Adrenal gland (tissue), 12 donors: ENCODE results near the gene CFAP97. TPM values are rescaled to one million over a fixed set of nuclear protein-coding genes. Genes with fewer than 3 reads are reported as not detected.

Experiments used
- DNase-seq, 7 donors: peaks; one replicate each; pipeline ENCODE4 v3.0.0-alpha.2; 2019 to 2020
- H3K27ac ChIP-seq, 5 donors: fragments of 200-600 bp; sonication (generic) in 4 of 5; 1 replicate in 3 of 5; 2 replicates in 2 of 5; pipeline versions ENCODE4 v1.5.1 to v1.8.0; 2016 to 2020; ENCODE audit warnings: mild to moderate bottlenecking in 1 of 5
- H3K27me3 ChIP-seq: fragments of 200-600 bp; 2 replicates; pipeline ENCODE4 v1.8.0; 2021
- H3K36me3 ChIP-seq, 2 donors: fragments of 200-600 bp; replicated peaks in 1 of 2; 1 replicate in 1 of 2; 2 replicates in 1 of 2; pipeline versions ENCODE4 v1.5.1 to v1.8.0; 2018 to 2022
- H3K4me1 ChIP-seq, 2 donors: fragments of 200-600 bp; replicated peaks in 1 of 2; 1 replicate in 1 of 2; 2 replicates in 1 of 2; pipeline versions ENCODE4 v1.5.1 to v1.8.0; 2018 to 2021
- H3K4me3 ChIP-seq, 4 donors: fragments of 200-600 bp; sonication (generic) in 3 of 4; one replicate each; pipeline ENCODE4 v1.5.1; 2016 to 2018
- H3K9me3 ChIP-seq, 3 donors: fragments of 200-600 bp; sonication (generic) in 1 of 3; replicated peaks in 1 of 3; 1 replicate in 2 of 3; 2 replicates in 1 of 3; pipeline versions ENCODE4 v1.5.1 to v1.8.0; 2016 to 2021
- CTCF ChIP-seq, 6 experiments: fragments of 450-650 bp in 4 of 6; fragments of 200-600 bp in 2 of 6; sonication (generic) in 1 of 6; IDR thresholded peaks; 1 replicate in 5 of 6; 2 replicates in 1 of 6; pipeline versions ENCODE4 v1.5.1 to v1.8.0; 2016 to 2021; ENCODE audit warnings: antibody characterized with exemption in 6 of 6, mild to moderate bottlenecking in 2 of 6, moderate library complexity in 1 of 6
- POLR2A ChIP-seq, 2 donors: fragments of 450-650 bp; IDR thresholded peaks; one replicate each; pipeline ENCODE4 v1.6.1; 2017; ENCODE audit warnings: antibody characterized with exemption in 2 of 2, mild to moderate bottlenecking in 2 of 2, moderate library complexity in 1 of 2
- WGBS, 4 donors: extraction: QIAGEN DNeasy Blood & Tissue Kit in 2 of 4; methylation state at CpG; one replicate each; pipeline versions ENCODE4 v1.1.5 to v1.1.7; 2013 to 2017; 5-methylcytosine and 5-hydroxymethylcytosine counted together
- intact Hi-C, 2 donors: fragments of 100-400 bp; cut with DNase I; formaldehyde crosslinking; loops; one replicate each; pipeline versions ENCODE4 v1.14.1 to v1.15.0; 2022 to 2023
- polyA plus RNA-seq, 3 donors: library from polyadenylated mRNA; stranded (reverse); fragments of 200-250 nt in 2 of 3; fragments of 350-450 nt in 1 of 3; fragmentation: Illumina TruSeq in 1 of 3; extraction: RNeasy Lipid Tissue Mini Kit (QIAGEN cat#74804) in 1 of 3; gene quantifications; one replicate each; pipeline ENCODE4 v1.2.3, GENCODE V29; 2013 to 2014
- total RNA-seq, 9 donors: library from RNA; depleted of rRNA in 4 of 9; stranded (reverse); fragments of >200 nt in 4 of 9; fragments of 120-200 nt in 1 of 9; fragmentation: NEBNext Ultra II Directional in 1 of 9; extraction: Animal tissue kit (Norgen Biotek cat#: 25700) in 1 of 9; gene quantifications; one replicate each; pipeline versions ENCODE4 v1.1.0 to v1.2.4, GENCODE V29; 2013 to 2023
- donor health status: healthy with polysubstance abuse.
- donor health status: Bipolar disorder and iron deficiency.
- donor health status: DM: yes; HTN: yes; CAD: no.
- donor health status: DM: no; HTN: no; CAD: no.
- donor health status: DM: no; HTN: no; CAD: no.
- donor health status: DM: yes; HTN: yes; CAD: no.

CFAP97 gene
- total and polyA plus RNA-seq, 12 donors: 3.9 to 33.3 (median 25.4) TPM

GRCh38 chr4:185218312-185218711, 14.5 kb upstream of the CFAP97 start:
- no peaks in the 10 kb centered on the region for H3K9me3 ChIP-seq
- intact Hi-C loops: no loop called here
- no peak overlapping the region for H3K4me3 ChIP-seq
- H3K36me3 ChIP-seq: no peaks in the 10 kb centered on the region
- 96 to 100% (median 97%) methylated on average over 2 of the region's 2 CpGs for WGBS, 4 donors
- DNase-seq: no peak
- no peaks in the 10 kb centered on the region for H3K27me3 ChIP-seq
- no peak overlapping the region for H3K27ac ChIP-seq
- no peak for TF ChIP-seq POLR2A (IDR thresholded peaks at IDR 0.05)
- TF ChIP-seq CTCF (IDR thresholded peaks at IDR 0.05): no peak
- H3K4me1 ChIP-seq: peaks cover 0 to 15% of the 10 kb centered on the region in 2 donors

- intact Hi-C loops: no loop called here
Observed at GRCh38 chr4:185217408-185217975, 13.7 kb upstream of the CFAP97 start.

GRCh38 chr4:185215261-185215660, 11.5 kb upstream of the CFAP97 start:
- intact Hi-C loops: no loop called here
- DNase-seq: no peak
- no peak for TF ChIP-seq CTCF (IDR thresholded peaks at IDR 0.05)
- TF ChIP-seq POLR2A (IDR thresholded peaks at IDR 0.05): no peak
- 83 to 97% (median 85%) methylated on average over 2 of the region's 2 CpGs for WGBS, 4 donors
- Histone ChIP-seq H3K27me3 (no peaks in the 10 kb centered on the region), H3K4me1 (peaks cover 5 to 28% of the 10 kb centered on the region in 2 donors), H3K27ac (no peak overlapping the region), H3K9me3 (no peaks in the 10 kb centered on the region), H3K36me3 (no peaks in the 10 kb centered on the region), H3K4me3 (no peak overlapping the region)

More at GRCh38 chr4:185217408-185217975, 13.7 kb upstream of the CFAP97 start:
- Histone ChIP-seq H3K4me3 (no peak overlapping the region), H3K27ac (no peak overlapping the region), H3K36me3 (no peaks in the 10 kb centered on the region), H3K4me1 (peaks cover 0 to 15% of the 10 kb centered on the region in 2 donors), H3K9me3 (no peaks in the 10 kb centered on the region), H3K27me3 (no peaks in the 10 kb centered on the region)
- TF ChIP-seq POLR2A (IDR thresholded peaks at IDR 0.05) (no peak), CTCF (IDR thresholded peaks at IDR 0.05) (no peak)
- no peak for DNase-seq
- WGBS, 4 donors: 70 to 85% (median 75%) methylated on average over 6 of the region's 6 CpGs

GRCh38 chr4:185213877-185214276, 10.1 kb upstream of the CFAP97 start:
- no peak for TF ChIP-seq CTCF (IDR thresholded peaks at IDR 0.05)
- TF ChIP-seq POLR2A (IDR thresholded peaks at IDR 0.05): no peak
- Histone ChIP-seq H3K4me1 (peaks cover 5 to 18% of the 10 kb centered on the region in 2 donors), H3K27me3 (no peaks in the 10 kb centered on the region), H3K27ac (no peak overlapping the region), H3K36me3 (no peaks in the 10 kb centered on the region), H3K9me3 (no peaks in the 10 kb centered on the region), H3K4me3 (no peak overlapping the region)
- no peak for DNase-seq
- intact Hi-C loops: no loop called here
- WGBS, 4 donors: 87 to 93% (median 90%) methylated on average over 4 of the region's 4 CpGs
